K562 (cell line): ENCODE measurements around the gene C2orf92. TPM values are rescaled to one million over a fixed set of nuclear protein-coding genes. Genes with fewer than 3 reads are reported as not detected.

Source experiments
- ATF3 ChIP-seq, 2 experiments: fragments of 450-650 bp in 1 of 2; sonication (generic) in 1 of 2; formaldehyde crosslinking in 1 of 2; IDR thresholded peaks in 1 of 2; conservative IDR thresholded peaks in 1 of 2; 2 replicates each; pipeline versions ENCODE4 v1.6.1 to v1.8.1; 2016 to 2023; ENCODE audit warnings: mild to moderate bottlenecking in 2 of 2, moderate library complexity in 2 of 2, inconsistent platforms in 1 of 2, missing genetic modification reagents in 1 of 2
- BRF1 ChIP-seq: IDR thresholded peaks from 3 replicates; pipeline ENCODE4 v1.6.1; 2011; ENCODE audit warnings: borderline replicate concordance, mild to moderate bottlenecking; ENCODE audit not compliant: insufficient read length; ENCODE audit errors: extremely low read depth
- CREB3 ChIP-seq: fragments of 450-650 bp; conservative IDR thresholded peaks from 2 replicates; pipeline ENCODE4 v1.6.1; 2016; ENCODE audit warnings: missing genetic modification characterization, low read depth, mild to moderate bottlenecking, missing compliant biosample characterization, moderate library complexity
- FOXA1 ChIP-seq: fragments of 450-650 bp; IDR thresholded peaks from 2 replicates; pipeline ENCODE4 v1.6.1; 2016; ENCODE audit warnings: mild to moderate bottlenecking, borderline replicate concordance
- FOXM1 ChIP-seq, 2 experiments: fragments of 450-650 bp in 1 of 2; sonication (generic) in 1 of 2; formaldehyde crosslinking in 1 of 2; IDR thresholded peaks; 2 replicates each; pipeline versions ENCODE4 v1.6.1 to v1.9.0; 2017 to 2022; ENCODE audit warnings: low read depth in 2 of 2, mild to moderate bottlenecking in 2 of 2, missing genetic modification reagents in 1 of 2, moderate library complexity in 1 of 2
- HDGF ChIP-seq: fragments of 450-650 bp; IDR thresholded peaks from 2 replicates; pipeline ENCODE4 v1.6.1; 2016
- HNRNPH1 ChIP-seq: fragments of 200-400 bp; formaldehyde crosslinking; optimal IDR thresholded peaks from 2 replicates; pipeline ENCODE3; 2017; ENCODE audit warnings: low read depth, mild to moderate bottlenecking, low read length, moderate library complexity
- KDM2B ChIP-seq: fragments of 250-450 bp; sonication (Bioruptor Pico); IDR thresholded peaks from 2 replicates; pipeline ENCODE4 v1.8.0; 2021; ENCODE audit warnings: mild to moderate bottlenecking, moderate library complexity
- YY1 ChIP-seq, 3 experiments: IDR thresholded peaks; 2 replicates each; pipeline ENCODE4 v1.6.1; 2011; ENCODE audit warnings: low read length in 2 of 3, mild to moderate bottlenecking in 2 of 3, moderate library complexity in 2 of 3, borderline replicate concordance in 1 of 3, control low read depth in 1 of 3, low read depth in 1 of 3; ENCODE audit not compliant: insufficient read depth in 3 of 3, insufficient replicate concordance in 2 of 3, control insufficient read depth in 1 of 3, insufficient read length in 1 of 3; ENCODE audit errors: extremely low read depth in 1 of 3
- ZBTB2 ChIP-seq: fragments of 450-650 bp; IDR thresholded peaks from 2 replicates; pipeline ENCODE4 v1.6.1; 2016; ENCODE audit warnings: antibody characterized with exemption
- ZBTB8A ChIP-seq: fragments of 450-650 bp; IDR thresholded peaks from 2 replicates; pipeline ENCODE4 v1.6.1; 2018; ENCODE audit warnings: mild to moderate bottlenecking, moderate library complexity; ENCODE audit not compliant: partially characterized antibody
- ZNF263 ChIP-seq: sonication (generic); formaldehyde crosslinking; IDR thresholded peaks from 2 replicates; pipeline ENCODE4 v1.8.0; 2022; ENCODE audit warnings: mild to moderate bottlenecking, missing genetic modification reagents, borderline replicate concordance
- ZNF764 ChIP-seq: fragments of 250-450 bp; sonication (Bioruptor Pico); IDR thresholded peaks from 2 replicates; pipeline ENCODE4 v1.4.0; 2020; ENCODE audit warnings: low read depth, mild to moderate bottlenecking, moderate library complexity
- polyA plus RNA-seq, 8 experiments: library from polyadenylated mRNA; depleted of rRNA in 4 of 8; stranded (reverse) in 5 of 8; unstranded in 3 of 8; fragments of >200 nt; fragmentation: Nextera tagmentation in 2 of 8; fragmentation: Illumina TruSeq in 1 of 8; extraction: Ambion mirVana in 2 of 8; extraction: Trizol in 1 of 8; gene quantifications; 2 replicates each; pipeline versions ENCODE4 v1.2.1 to v1.2.3, GENCODE V29; 2011 to 2014; ENCODE audit warnings: inconsistent platforms in 1 of 8, missing spikeins in 1 of 8
- total RNA-seq, 7 experiments: library from RNA; depleted of rRNA in 6 of 7; stranded (reverse); fragments of >200 nt in 6 of 7; fragmentation: Illumina TruSeq in 2 of 7; extraction: Trizol in 2 of 7; gene quantifications; 2 replicates each; pipeline versions ENCODE4 v1.2.1 to v1.2.3, GENCODE V29; 2011 to 2021; ENCODE audit warnings: low replicate concordance in 1 of 7
- TF ChIP-seq, protein P1 (sequence below): fragments of 450-650 bp; IDR thresholded peaks from 2 replicates; pipeline ENCODE4 v1.6.1; 2017; ENCODE audit warnings: antibody characterized with exemption, mild to moderate bottlenecking
- TF ChIP-seq, protein P2 (sequence below): fragments of 450-650 bp; formaldehyde crosslinking; IDR thresholded peaks from 2 replicates; pipeline ENCODE4 v1.4.0; 2022; ENCODE audit warnings: mild to moderate bottlenecking, moderate library complexity

The C2orf92 gene
- total and polyA plus RNA-seq, 9 of the 15 experiments (the other 6 are each of a cell fraction or from before 2014, with no cell fraction given), result 0.65 to 6.8 (median 3.6) TPM

- peak in 1 of 3 experiments; percentile 78 for TF ChIP-seq YY1 (IDR thresholded peaks at IDR 0.05; ENCODE audit: borderline replicate concordance in 1 of 3, control insufficient read depth in 1 of 3, extremely low read depth in 1 of 3, insufficient read depth in 3 of 3, insufficient read length in 1 of 3, insufficient replicate concordance in 2 of 3, low read depth in 1 of 3, low read length in 2 of 3)
- no peak for TF ChIP-seq BRF1
- TF ChIP-seq, protein P1, sequence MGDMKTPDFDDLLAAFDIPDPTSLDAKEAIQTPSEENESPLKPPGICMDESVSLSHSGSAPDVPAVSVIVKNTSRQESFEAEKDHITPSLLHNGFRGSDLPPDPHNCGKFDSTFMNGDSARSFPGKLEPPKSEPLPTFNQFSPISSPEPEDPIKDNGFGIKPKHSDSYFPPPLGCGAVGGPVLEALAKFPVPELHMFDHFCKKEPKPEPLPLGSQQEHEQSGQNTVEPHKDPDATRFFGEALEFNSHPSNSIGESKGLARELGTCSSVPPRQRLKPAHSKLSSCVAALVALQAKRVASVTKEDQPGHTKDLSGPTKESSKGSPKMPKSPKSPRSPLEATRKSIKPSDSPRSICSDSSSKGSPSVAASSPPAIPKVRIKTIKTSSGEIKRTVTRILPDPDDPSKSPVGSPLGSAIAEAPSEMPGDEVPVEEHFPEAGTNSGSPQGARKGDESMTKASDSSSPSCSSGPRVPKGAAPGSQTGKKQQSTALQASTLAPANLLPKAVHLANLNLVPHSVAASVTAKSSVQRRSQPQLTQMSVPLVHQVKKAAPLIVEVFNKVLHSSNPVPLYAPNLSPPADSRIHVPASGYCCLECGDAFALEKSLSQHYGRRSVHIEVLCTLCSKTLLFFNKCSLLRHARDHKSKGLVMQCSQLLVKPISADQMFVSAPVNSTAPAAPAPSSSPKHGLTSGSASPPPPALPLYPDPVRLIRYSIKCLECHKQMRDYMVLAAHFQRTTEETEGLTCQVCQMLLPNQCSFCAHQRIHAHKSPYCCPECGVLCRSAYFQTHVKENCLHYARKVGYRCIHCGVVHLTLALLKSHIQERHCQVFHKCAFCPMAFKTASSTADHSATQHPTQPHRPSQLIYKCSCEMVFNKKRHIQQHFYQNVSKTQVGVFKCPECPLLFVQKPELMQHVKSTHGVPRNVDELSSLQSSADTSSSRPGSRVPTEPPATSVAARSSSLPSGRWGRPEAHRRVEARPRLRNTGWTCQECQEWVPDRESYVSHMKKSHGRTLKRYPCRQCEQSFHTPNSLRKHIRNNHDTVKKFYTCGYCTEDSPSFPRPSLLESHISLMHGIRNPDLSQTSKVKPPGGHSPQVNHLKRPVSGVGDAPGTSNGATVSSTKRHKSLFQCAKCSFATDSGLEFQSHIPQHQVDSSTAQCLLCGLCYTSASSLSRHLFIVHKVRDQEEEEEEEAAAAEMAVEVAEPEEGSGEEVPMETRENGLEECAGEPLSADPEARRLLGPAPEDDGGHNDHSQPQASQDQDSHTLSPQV, result no peak
- TF ChIP-seq CREB3, result no peak
- no peak for TF ChIP-seq HNRNPH1
- TF ChIP-seq HDGF, result peak; percentile 39; the same call in 1 of the 2 replicates
- no peak for TF ChIP-seq ZBTB2
- TF ChIP-seq ZBTB8A, result no peak
- no peak for TF ChIP-seq FOXM1 (IDR thresholded peaks at IDR 0.05; ENCODE audit: low read depth)
- no peak for TF ChIP-seq FOXM1 (CRISPR knock-in tag; IDR thresholded peaks at IDR 0.05; ENCODE audit: low read depth)
- TF ChIP-seq ZNF764 (CRISPR knock-in tag), result no peak
- no peak for TF ChIP-seq ATF3 (IDR thresholded peaks at IDR 0.05)
- no peak for TF ChIP-seq ATF3 (CRISPR knock-in tag; conservative IDR thresholded peaks at IDR 0.05)
- TF ChIP-seq ZNF263 (CRISPR knock-in tag), result no peak
- TF ChIP-seq, protein P2, sequence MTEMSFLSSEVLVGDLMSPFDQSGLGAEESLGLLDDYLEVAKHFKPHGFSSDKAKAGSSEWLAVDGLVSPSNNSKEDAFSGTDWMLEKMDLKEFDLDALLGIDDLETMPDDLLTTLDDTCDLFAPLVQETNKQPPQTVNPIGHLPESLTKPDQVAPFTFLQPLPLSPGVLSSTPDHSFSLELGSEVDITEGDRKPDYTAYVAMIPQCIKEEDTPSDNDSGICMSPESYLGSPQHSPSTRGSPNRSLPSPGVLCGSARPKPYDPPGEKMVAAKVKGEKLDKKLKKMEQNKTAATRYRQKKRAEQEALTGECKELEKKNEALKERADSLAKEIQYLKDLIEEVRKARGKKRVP (CRISPR knock-in tag), result 0 out of 2 replicates have a peak, but pooled peaks have one; percentile 19
- TF ChIP-seq KDM2B (CRISPR knock-in tag), result no peak
- TF ChIP-seq FOXA1, result no peak
Observed at GRCh38 chr2:97697252-97698235, 28.0 kb downstream of the C2orf92 start (continued).
